Calu3 (cell line): ENCODE data around the gene DAAM1. TPM values are rescaled to one million over a fixed set of nuclear protein-coding genes. Genes with fewer than 3 reads are reported as not detected.
A peak's percentile ranks its signal among the peaks of the same experiment; 100 is the strongest.

ENCODE experiments used
- BruUV-seq: library from RNA; stranded (reverse); fragments of 400-500 nt; replicated peaks from 2 replicates; lab custom pipeline; 2021; lab: Mats Ljungman, UMichigan
- CTCF ChIA-PET: fragments of 300-600 bp; sonication (Branson Sonifier 250); formaldehyde crosslinking; loops from one replicate; lab custom pipeline; 2022; ENCODE audit warnings: antibody characterized with exemption; lab: Charles Lee
- DNase-seq: peaks from one replicate; pipeline ENCODE4 v3.0.0; 2022
- H3K27ac Mint-ChIP-seq: one replicate; pipeline ENCODE4 v1.8.0; 2022; ENCODE audit warnings: mixed read lengths; ENCODE audit not compliant: unreplicated experiment
- H3K27me3 Mint-ChIP-seq: one replicate; pipeline ENCODE4 v1.8.0; 2022; ENCODE audit warnings: mixed read lengths; ENCODE audit not compliant: unreplicated experiment
- H3K36me3 Mint-ChIP-seq: one replicate; pipeline ENCODE4 v1.8.0; 2022; ENCODE audit warnings: mild to moderate bottlenecking, moderate library complexity, mixed read lengths; ENCODE audit not compliant: insufficient read depth, unreplicated experiment
- H3K4me1 Mint-ChIP-seq: one replicate; pipeline ENCODE4 v1.8.0; 2022; ENCODE audit warnings: mild to moderate bottlenecking, low read depth, mixed read lengths; ENCODE audit not compliant: unreplicated experiment
- H3K4me3 Mint-ChIP-seq: one replicate; pipeline ENCODE4 v1.8.0; 2022; ENCODE audit warnings: mild to moderate bottlenecking, low read depth, moderate library complexity, mixed read lengths; ENCODE audit not compliant: unreplicated experiment
- H3K9me3 Mint-ChIP-seq: one replicate; pipeline ENCODE4 v1.8.0; 2022; ENCODE audit warnings: low read depth, mixed read lengths; ENCODE audit not compliant: unreplicated experiment
- CTCF ChIP-seq: fragments of 200-600 bp; IDR thresholded peaks from one replicate; pipeline ENCODE4 v1.8.0; 2022; ENCODE audit warnings: antibody characterized with exemption; ENCODE audit not compliant: unreplicated experiment
- intact Hi-C: fragments of 100-400 bp; cut with micrococcal nuclease; formaldehyde crosslinking; loops from one replicate; pipeline ENCODE4 v1.10.0; 2022; ENCODE audit not compliant: unreplicated experiment
- total RNA-seq: library from RNA; stranded (reverse); gene quantifications from 2 replicates; pipeline ENCODE4 v1.2.3, GENCODE V29; 2022

Gene DAAM1
- total RNA-seq, 1 experiment from 2014 or later: 28.9 TPM

GRCh38 chr14:59358102-59358501 is 169.6 kb downstream of the DAAM1 start:
- no peak overlapping the region for H3K4me3 Mint-ChIP-seq
- no peak for TF ChIP-seq CTCF
- CTCF ChIA-PET: no interaction called here
- H3K27ac Mint-ChIP-seq: no peak overlapping the region
- no TSS peak for BruUV-seq
- no peaks in the 10 kb centered on the region for H3K27me3 Mint-ChIP-seq
- H3K4me1 Mint-ChIP-seq: peaks cover 24% of the 10 kb centered on the region
- DNase-seq: peak; percentile 28
- H3K9me3 Mint-ChIP-seq: no peaks in the 10 kb centered on the region
- peaks cover 28% of the 10 kb centered on the region for H3K36me3 Mint-ChIP-seq
- intact Hi-C loops: no loop called here

- no peaks in the 10 kb centered on the region for H3K9me3 Mint-ChIP-seq
- H3K27me3 Mint-ChIP-seq: no peaks in the 10 kb centered on the region
- TF ChIP-seq CTCF: no peak
- CTCF ChIA-PET: no interaction called here
- no peak overlapping the region for H3K4me3 Mint-ChIP-seq
- H3K27ac Mint-ChIP-seq: no peak overlapping the region
- intact Hi-C loops: no loop called here
- peaks cover 23% of the 10 kb centered on the region for H3K36me3 Mint-ChIP-seq
- H3K4me1 Mint-ChIP-seq: peaks cover 31% of the 10 kb centered on the region
- no peak for DNase-seq
- BruUV-seq: no TSS peak
Measured at GRCh38 chr14:59358784-59359183, 170.3 kb downstream of the DAAM1 start.

GRCh38 chr14:59359431-59360124 is 171.1 kb downstream of the DAAM1 start:
- H3K4me3 Mint-ChIP-seq: no peak overlapping the region

GRCh38 chr14:59360233-59360632 is 171.8 kb downstream of the DAAM1 start:
- CTCF ChIA-PET: no interaction called here
- TF ChIP-seq CTCF: no peak
- peaks cover 46% of the 10 kb centered on the region for H3K4me1 Mint-ChIP-seq
- DNase-seq: no peak
- no peak overlapping the region for H3K4me3 Mint-ChIP-seq
- no TSS peak for BruUV-seq
- intact Hi-C loops: loop anchor here (2.0 kb wide), 1 partner anchor 77 kb away; no protein-coding TSS in a partner anchor
- no peaks in the 10 kb centered on the region for H3K27me3 Mint-ChIP-seq
- H3K9me3 Mint-ChIP-seq: no peaks in the 10 kb centered on the region
- H3K27ac Mint-ChIP-seq: no peak overlapping the region
- peaks cover 28% of the 10 kb centered on the region for H3K36me3 Mint-ChIP-seq

More at GRCh38 chr14:59359431-59360124, 171.1 kb downstream of the DAAM1 start:
- Mint-ChIP-seq H3K27me3 (no peaks in the 10 kb centered on the region), H3K36me3 (peaks cover 27% of the 10 kb centered on the region), H3K4me1 (peaks cover 39% of the 10 kb centered on the region), H3K27ac (no peak overlapping the region), H3K9me3 (no peaks in the 10 kb centered on the region)
- no peak for TF ChIP-seq CTCF
- intact Hi-C loops: loop anchor here (2.0 kb wide), 1 partner anchor 77 kb away; no protein-coding TSS in a partner anchor
- DNase-seq: no peak
- CTCF ChIA-PET: no interaction called here
- no TSS peak for BruUV-seq
